ENCODE results near the gene ZIC2. TPM values are rescaled to one million over a fixed set of nuclear protein-coding genes. Genes with fewer than 3 reads are reported as not detected.

Gene ZIC2
- total RNA-seq, 1 experiment from 2014 or later, result 93.0 TPM

GRCh38 chr13:99967498-99967868 lies 14.1 kb upstream of the ZIC2 start:
- Histone ChIP-seq H3K27me3 (ENCODE audit: control insufficient read depth, insufficient read depth, low read length) (peaks cover 32% of the 10 kb centered on the region), H3K36me3 (replicated peaks; ENCODE audit: control insufficient read depth, insufficient read depth, low read length) (peaks cover 7% of the 10 kb centered on the region), H3K4me3 (ENCODE audit: insufficient read depth, low read depth, low read length) (peak overlapping the region; percentile 96)
- DNase-seq, result no peak

GRCh38 chr13:99967869-99968520 lies 13.6 kb upstream of the ZIC2 start:
- peak overlapping the region; percentile 96 for H3K4me3 ChIP-seq (ENCODE audit: insufficient read depth, low read depth, low read length)
- peaks cover 37% of the 10 kb centered on the region for H3K27me3 ChIP-seq (ENCODE audit: control insufficient read depth, insufficient read depth, low read length)
- H3K36me3 ChIP-seq (replicated peaks; ENCODE audit: control insufficient read depth, insufficient read depth, low read length), result peaks cover 7% of the 10 kb centered on the region
- DNase-seq, result peak; percentile 62

GRCh38 chr13:99968521-99969452 lies 12.8 kb upstream of the ZIC2 start:
- peaks cover 35% of the 10 kb centered on the region for H3K27me3 ChIP-seq (ENCODE audit: control insufficient read depth, insufficient read depth, low read length)
- peaks cover 7% of the 10 kb centered on the region for H3K36me3 ChIP-seq (replicated peaks; ENCODE audit: control insufficient read depth, insufficient read depth, low read length)
- peak; percentile 78 for DNase-seq
- H3K4me3 ChIP-seq (ENCODE audit: insufficient read depth, low read depth, low read length), result peak overlapping the region; percentile 96

- peaks cover 7% of the 10 kb centered on the region for H3K36me3 ChIP-seq (replicated peaks; ENCODE audit: control insufficient read depth, insufficient read depth, low read length)
- H3K4me3 ChIP-seq (ENCODE audit: insufficient read depth, low read depth, low read length), result peak overlapping the region; percentile 96
- DNase-seq, result peak; percentile 68
- peaks cover 35% of the 10 kb centered on the region for H3K27me3 ChIP-seq (ENCODE audit: control insufficient read depth, insufficient read depth, low read length)
Observed at GRCh38 chr13:99969453-99969918, 12.1 kb upstream of the ZIC2 start.

- Histone ChIP-seq H3K27me3 (ENCODE audit: control insufficient read depth, insufficient read depth, low read length) (peaks cover 35% of the 10 kb centered on the region), H3K36me3 (replicated peaks; ENCODE audit: control insufficient read depth, insufficient read depth, low read length) (peaks cover 5% of the 10 kb centered on the region), H3K4me3 (ENCODE audit: insufficient read depth, low read depth, low read length) (peak overlapping the region; percentile 96)
- peak; percentile 96 for DNase-seq
Observed at GRCh38 chr13:99969919-99970650, 11.5 kb upstream of the ZIC2 start.

- peak; percentile 94 for DNase-seq
- Histone ChIP-seq H3K4me3 (ENCODE audit: insufficient read depth, low read depth, low read length) (peak overlapping the region; percentile 96), H3K27me3 (ENCODE audit: control insufficient read depth, insufficient read depth, low read length) (peaks cover 41% of the 10 kb centered on the region), H3K36me3 (replicated peaks; ENCODE audit: control insufficient read depth, insufficient read depth, low read length) (peaks cover 2% of the 10 kb centered on the region)
Observed at GRCh38 chr13:99970651-99971575, 10.7 kb upstream of the ZIC2 start.

GRCh38 chr13:99971576-99972189 lies 9.9 kb upstream of the ZIC2 start, which contains the start of gene ZIC5:
Gene ZIC5, minus strand, starts transcription at chr13:99971767. Its CDS starts 164 bp downstream, at chr13:99971603.
- DNase-seq, result peak; percentile 93
- Histone ChIP-seq H3K27me3 (ENCODE audit: control insufficient read depth, insufficient read depth, low read length) (peaks cover 45% of the 10 kb centered on the region), H3K36me3 (replicated peaks; ENCODE audit: control insufficient read depth, insufficient read depth, low read length) (peaks cover 2% of the 10 kb centered on the region), H3K4me3 (ENCODE audit: insufficient read depth, low read depth, low read length) (peak within 1 kb of the TSS; percentile 96)

GRCh38 chr13:99972190-99972731 lies 9.3 kb upstream of the ZIC2 start:
- H3K4me3 ChIP-seq (ENCODE audit: insufficient read depth, low read depth, low read length), result peak overlapping the region; percentile 96

GRCh38 chr13:99973163-99973807 lies 8.3 kb upstream of the ZIC2 start:
- H3K4me3 ChIP-seq (ENCODE audit: insufficient read depth, low read depth, low read length), result no peak overlapping the region
- peaks cover 2% of the 10 kb centered on the region for H3K36me3 ChIP-seq (replicated peaks; ENCODE audit: control insufficient read depth, insufficient read depth, low read length)
- no peak for DNase-seq
- H3K27me3 ChIP-seq (ENCODE audit: control insufficient read depth, insufficient read depth, low read length), result peaks cover 50% of the 10 kb centered on the region; the same call in 1 of the 2 replicates

More at GRCh38 chr13:99972190-99972731, 9.3 kb upstream of the ZIC2 start:
- peaks cover 2% of the 10 kb centered on the region for H3K36me3 ChIP-seq (replicated peaks; ENCODE audit: control insufficient read depth, insufficient read depth, low read length)
- peak; percentile 73 for DNase-seq
- peaks cover 49% of the 10 kb centered on the region for H3K27me3 ChIP-seq (ENCODE audit: control insufficient read depth, insufficient read depth, low read length)

GRCh38 chr13:99973808-99974185 lies 7.8 kb upstream of the ZIC2 start:
- H3K36me3 ChIP-seq (replicated peaks; ENCODE audit: control insufficient read depth, insufficient read depth, low read length), result peaks cover 2% of the 10 kb centered on the region
- H3K27me3 ChIP-seq (ENCODE audit: control insufficient read depth, insufficient read depth, low read length), result peaks cover 49% of the 10 kb centered on the region; the same call in 1 of the 2 replicates
- H3K4me3 ChIP-seq (ENCODE audit: insufficient read depth, low read depth, low read length), result no peak overlapping the region
- no peak for DNase-seq

- peak overlapping the region; percentile 10; the same call in 1 of the 2 replicates for H3K4me3 ChIP-seq (ENCODE audit: insufficient read depth, low read depth, low read length)
- no peaks in the 10 kb centered on the region for H3K36me3 ChIP-seq (replicated peaks; ENCODE audit: control insufficient read depth, insufficient read depth, low read length)
- H3K27me3 ChIP-seq (ENCODE audit: control insufficient read depth, insufficient read depth, low read length), result peaks cover 44% of the 10 kb centered on the region; the same call in 1 of the 2 replicates
- peak; percentile 80 for DNase-seq
Observed at GRCh38 chr13:99974296-99974938, 7.2 kb upstream of the ZIC2 start.

GRCh38 chr13:99974939-99975561 lies 6.5 kb upstream of the ZIC2 start:
- H3K4me3 ChIP-seq (ENCODE audit: insufficient read depth, low read depth, low read length), result peak overlapping the region; percentile 10; the same call in 1 of the 2 replicates
- peaks cover 46% of the 10 kb centered on the region; the same call in 1 of the 2 replicates for H3K27me3 ChIP-seq (ENCODE audit: control insufficient read depth, insufficient read depth, low read length)
- H3K36me3 ChIP-seq (replicated peaks; ENCODE audit: control insufficient read depth, insufficient read depth, low read length), result no peaks in the 10 kb centered on the region
- DNase-seq, result peak; percentile 76

Measured in H7 (cell line).